Glomerular endothelial cell (primary cell): ENCODE results near the gene PKP3. TPM values are rescaled to one million over a fixed set of nuclear protein-coding genes. Genes with fewer than 3 reads are reported as not detected.
"Not testable (repeated sequence)": the region's sequence is repeated elsewhere in the genome, so short reads cannot be mapped to it uniquely, and the experiment has no call there.

Source experiments
- DNase-seq: peaks from one replicate; pipeline ENCODE4 v3.0.0-alpha.2; 2011; ENCODE audit warnings: low read depth, low spot score; ENCODE audit errors: extremely low read depth
- total RNA-seq: library from RNA; depleted of rRNA; stranded (reverse); fragments of >200 nt; gene quantifications from 2 replicates; pipeline ENCODE4 v1.2.3, GENCODE V29; 2015

The PKP3 gene
- total RNA-seq, 1 donor from 2014 or later, result 0.41 TPM

DNA sequence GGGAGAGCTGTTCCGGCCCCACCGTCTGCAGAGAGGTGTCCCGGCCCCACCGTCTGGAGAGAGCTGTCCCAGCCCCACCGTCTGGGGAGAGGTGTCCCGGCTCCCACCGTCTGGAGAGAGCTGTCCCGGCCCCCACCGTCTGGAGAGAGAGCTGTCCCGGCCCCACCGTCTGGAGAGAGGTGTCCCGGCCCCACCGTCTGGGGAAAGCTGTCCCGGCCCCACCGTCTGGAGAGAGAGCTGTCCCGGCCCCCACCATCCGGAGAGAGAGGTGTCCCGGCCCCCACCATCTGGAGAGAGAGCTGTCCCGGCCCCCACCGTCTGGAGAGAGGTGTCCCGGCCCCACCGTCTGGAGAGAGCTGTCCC is 30.6 kb upstream of the PKP3 start:
- not testable (repeated sequence) for DNase-seq

DNA sequence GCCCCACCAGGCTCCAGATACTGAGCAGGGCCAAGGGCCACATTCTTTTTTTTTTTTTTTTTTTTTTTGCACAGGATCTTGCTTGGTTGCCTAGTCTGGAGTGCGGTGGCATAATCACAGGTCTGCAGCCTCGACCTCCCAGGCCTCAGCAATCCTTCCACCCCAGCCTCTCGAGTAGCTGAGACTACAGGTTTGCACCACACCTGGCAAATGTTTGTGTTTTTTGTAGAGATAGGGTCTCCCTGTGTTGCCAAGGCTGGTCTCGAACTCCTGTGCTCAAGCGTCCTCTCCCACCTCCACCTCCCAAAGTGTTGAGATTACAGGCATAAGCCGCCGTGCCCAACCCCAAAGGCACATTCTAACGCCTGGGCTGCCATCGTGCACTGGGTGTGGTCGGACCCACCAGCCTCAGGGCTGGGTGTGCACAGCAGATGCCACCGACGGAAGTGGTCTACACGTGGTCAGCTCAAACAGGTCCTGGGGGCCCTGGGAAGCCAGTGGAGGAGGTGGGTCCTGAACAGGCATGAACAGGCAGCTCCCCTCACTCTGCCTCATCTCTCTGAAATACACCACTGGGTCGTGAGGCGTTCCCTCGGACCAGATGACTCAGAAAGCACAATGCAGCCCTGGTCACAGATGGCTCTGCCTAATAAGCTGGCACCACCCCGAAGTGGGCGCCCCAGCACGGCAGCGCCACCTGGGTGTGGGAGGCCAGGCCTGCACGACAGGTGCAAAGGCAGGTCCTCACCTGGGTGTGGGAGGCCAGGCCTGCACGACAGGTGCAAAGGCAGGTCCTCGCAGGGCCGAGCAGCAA is 29.9 kb upstream of the PKP3 start:
- DNase-seq, result no peak

DNA sequence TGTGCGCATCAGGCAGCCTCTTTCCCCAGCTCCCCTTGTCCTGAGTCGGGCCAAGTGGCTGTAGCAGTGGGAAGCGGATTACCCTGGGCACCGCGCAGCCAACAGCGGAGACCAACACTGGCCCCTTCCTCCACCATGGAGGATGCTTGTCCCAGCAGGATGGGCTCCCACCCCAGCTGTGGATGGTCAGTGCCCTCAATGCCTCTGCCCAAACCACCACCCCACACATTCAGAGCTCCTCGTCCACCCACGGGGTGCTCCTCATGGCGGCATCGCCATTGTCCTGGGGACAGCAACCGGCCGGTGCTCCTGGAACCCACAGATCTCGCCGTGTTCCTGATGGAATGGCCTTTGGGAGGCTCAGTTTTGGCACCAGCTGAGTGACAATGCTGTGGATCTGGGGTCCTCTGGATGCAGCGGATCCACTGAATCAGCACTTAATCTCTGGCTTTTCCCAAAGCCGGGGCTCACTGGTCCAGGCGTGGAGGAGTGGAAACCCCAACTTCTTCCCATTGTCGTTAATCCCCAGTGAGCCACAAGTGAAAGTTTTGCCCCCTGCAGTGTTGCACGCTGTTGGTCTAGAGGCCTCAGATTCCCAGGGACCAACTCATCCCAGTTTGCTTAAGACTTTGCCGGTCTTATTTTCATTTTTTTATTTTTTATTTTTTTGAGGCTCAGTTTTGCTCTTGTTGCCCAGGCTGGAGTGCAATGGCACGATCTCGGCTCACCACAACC is 28.9 kb upstream of the PKP3 start:
- no peak for DNase-seq

DNA sequence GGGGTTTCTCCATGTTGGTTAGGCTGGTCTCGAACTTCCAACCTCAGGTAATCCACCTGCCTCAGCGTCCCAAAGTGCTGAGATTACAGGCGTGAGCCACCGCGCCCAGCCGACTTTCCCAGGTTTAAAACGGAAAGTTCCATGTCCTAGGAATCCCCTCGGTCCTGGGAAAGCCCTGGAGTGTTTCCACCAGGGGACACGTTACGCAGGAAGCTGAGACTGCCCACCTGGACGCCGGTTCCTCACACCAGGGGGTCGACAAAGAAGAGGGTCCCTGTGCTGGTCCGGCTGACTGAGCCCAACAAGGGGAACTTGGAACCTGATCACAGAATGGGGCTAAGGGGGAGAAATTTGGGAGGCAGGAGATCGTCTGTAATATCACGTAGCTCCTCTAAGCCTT is 28.2 kb upstream of the PKP3 start:
- DNase-seq, result no peak

DNA sequence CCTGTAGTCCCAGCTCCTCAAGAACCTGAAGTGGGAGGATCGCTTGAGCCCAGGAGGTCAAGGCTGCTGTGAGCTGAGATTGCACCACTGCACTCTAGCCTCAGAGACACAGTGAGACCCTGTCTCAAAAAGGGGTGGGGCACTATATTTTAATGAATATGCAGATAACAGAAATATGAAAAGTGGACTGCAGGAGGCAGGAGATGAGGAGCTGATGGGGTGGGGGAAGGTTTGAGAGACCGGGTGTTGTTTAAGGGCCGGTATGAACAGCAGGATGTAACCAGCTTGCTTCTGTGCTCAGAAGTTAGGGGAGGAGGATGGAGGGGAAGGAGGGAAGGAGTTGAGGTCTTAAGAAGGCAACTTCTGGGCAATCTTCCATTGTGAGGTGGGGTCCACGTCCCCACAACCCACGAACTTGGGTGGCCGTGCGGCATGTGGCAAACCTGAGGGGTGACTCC is 26.0 kb upstream of the PKP3 start:
- DNase-seq, result no peak

DNA sequence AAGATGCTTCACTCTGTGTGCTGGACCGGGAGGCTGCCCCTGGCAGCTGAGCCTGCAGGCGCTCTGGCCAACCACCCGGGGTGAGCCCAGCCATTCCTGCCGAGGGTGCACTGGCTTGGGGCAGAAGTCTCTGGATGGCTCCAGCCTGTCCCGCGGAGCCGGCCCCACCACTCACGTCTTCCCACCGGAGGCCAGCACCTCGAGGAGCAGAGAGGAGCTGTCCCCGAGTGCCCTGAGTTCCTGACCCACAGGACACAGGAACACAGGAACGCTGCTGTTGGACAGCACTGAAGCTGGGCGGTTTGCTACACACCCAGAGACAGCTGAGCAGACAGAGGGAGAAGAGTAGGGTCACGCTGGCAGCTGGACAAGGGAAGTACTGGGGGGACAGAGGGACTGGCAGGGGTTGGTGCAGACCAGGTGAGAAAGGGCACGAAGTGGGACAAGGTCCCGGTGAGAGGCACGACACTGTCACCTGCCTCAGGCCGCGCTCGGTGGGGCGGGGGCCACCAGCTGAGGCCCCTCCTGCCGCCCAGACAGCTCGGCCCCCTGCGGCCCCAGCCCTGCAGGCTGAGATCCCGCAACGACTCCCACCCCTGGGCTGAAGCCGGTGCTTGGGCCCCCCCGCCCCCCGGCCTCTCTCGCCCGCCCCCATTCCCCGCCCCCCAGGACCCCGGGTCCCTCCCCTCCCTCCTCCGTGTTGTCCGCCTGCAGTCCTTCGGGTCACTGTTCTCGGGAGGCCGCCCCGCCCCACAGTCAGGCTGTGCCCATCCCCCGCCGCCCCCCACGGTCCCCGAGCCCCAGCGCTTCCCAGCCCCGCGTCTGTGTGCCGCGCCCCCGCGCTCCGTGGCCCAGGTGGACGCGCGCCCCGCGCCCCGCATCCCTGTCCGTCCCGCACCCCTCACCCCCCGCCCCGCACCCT is 25.3 kb upstream of the PKP3 start:
- DNase-seq, result no peak

DNA sequence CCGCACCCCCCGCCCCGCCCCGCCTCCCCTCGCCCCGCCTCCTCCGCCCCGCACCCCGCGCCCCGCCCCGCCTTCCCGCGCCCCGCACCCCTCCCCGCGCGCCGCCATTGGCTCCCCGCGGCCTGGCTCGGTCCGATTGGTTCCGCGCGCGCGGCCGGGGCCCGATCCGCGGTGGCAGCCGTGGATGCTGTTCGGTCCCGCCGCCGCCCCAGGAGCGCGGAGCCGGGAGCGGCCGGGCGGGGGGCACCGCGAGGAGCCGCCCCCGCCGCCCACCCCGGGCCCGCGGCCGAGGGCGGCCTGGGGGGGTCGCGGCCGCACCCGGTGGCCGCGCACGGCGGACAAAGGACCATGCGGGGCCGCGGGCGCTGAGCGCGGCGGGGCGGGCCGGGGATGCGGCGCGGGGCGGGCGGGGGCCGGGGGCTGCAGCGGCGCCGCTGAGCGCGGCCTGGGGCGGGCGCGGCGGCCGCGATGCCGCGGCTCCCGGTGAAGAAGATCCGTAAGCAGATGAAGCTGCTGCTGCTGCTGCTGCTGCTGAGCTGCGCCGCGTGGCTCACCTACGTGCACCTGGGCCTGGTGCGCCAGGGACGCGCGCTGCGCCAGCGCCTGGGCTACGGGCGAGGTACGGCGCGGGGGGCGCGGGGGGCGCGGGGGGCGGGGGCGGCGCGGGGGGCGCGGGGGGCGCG is 24.5 kb upstream of the PKP3 start, which contains the start of gene B4GALNT4:
B4GALNT4 (plus strand) TSS at position 164 of the 683 bp plus-strand sequence; CDS start at position 469, 305 bp downstream.
- DNase-seq, result no peak

DNA sequence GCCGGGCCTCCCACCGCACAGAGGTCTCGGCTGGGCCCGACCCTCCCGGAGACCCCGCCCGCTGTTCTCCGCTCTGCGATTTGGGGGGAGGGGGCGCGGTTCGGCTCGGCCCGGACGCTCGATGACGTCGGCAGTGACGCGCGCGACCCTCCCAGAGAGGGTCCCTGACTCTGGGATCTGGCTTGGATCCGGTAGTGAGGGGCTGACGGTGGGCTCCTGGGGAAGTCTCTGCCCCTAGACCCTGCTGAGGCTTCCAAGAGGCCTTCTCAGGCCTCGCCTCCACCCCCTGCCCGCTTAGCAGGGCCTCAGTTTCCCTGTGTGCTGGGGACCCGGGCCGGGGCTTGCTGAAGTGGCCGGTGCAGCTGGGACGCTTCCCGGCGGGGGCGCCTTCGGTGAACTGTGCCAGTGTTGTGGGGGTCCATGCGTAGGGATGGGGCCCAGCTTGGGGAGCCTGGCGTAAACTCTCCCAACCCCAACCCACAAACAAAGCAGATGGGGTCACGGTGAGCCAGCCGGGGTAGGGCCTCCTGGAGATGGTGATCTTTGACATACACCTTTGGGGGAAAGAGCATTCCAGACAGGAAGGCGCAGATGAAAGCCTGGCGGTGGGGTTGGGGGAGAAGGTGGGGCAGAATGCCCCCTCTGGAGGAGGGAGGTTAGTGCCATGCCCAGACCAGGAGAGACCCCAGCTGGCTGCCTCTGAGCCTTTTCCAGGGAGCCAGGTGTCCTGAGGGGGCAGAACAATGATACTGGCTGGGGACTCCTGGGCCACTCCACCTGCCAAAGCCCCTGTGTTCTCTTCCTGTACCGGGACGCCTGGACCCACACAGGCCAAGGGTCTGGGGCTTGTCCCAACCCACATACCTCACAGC is 23.7 kb upstream of the PKP3 start:
- no peak for DNase-seq

DNA sequence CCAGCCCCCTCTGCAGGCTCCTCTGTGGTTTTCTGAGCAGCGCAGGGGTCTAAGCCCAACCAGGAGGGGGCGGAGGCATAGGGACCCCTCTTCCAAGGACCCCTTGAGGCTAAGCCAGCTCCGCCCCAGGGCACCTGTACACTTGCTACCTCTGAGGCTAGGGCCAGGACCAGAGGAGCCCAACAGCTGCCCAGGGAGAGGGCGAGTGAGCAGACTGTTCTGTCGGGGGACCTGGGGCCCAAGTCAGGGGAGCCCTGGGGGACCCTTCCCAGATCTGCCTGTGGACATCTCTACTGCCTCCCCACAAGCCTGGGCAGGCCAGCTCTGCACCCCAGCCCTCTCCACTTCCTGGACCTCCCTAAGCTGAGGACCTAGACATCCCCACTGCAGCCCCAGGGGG is 23.0 kb upstream of the PKP3 start:
- no peak for DNase-seq

DNA sequence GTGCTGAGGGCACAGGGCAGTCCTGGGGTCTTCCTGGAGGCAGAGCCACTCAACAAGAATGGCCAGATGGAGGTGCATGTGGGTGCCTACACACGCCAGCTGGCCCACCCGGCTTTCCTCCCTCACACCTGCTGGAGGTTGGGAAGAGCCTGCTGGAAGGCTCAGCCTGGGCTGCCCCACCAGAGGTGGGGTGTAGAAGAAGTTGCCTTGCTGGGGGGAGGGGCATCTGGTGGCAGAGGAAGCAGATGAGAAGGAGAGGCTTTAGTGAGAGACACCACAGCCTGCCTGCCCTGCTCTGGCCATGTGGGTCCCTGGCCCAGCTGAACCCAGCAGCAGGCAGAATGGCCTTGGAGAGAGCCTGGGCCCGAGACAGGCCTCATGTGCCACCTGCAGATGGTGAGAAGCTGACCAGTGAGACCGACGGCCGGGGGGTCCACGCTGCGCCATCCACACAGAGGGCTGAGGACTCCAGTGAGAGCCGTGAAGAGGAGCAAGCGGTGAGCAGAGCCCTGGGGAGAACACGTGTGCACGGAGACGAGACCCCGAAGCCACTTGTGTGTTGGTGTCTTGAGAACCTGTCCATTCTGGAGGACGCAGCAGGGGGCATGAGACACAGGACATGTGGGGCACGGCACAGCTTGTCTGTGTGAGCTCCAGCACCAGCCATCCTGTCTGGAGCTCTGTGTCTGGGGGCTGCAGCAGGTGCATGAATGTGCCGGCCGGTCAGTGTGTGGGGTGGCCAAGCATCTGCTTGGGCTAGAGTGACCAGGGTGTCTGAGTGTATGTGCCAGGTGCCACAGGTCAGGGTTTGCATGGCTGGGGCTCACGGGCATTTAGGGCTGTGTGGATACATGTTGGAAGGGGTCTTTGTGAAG is 22.1 kb upstream of the PKP3 start:
- DNase-seq, result no peak

DNA sequence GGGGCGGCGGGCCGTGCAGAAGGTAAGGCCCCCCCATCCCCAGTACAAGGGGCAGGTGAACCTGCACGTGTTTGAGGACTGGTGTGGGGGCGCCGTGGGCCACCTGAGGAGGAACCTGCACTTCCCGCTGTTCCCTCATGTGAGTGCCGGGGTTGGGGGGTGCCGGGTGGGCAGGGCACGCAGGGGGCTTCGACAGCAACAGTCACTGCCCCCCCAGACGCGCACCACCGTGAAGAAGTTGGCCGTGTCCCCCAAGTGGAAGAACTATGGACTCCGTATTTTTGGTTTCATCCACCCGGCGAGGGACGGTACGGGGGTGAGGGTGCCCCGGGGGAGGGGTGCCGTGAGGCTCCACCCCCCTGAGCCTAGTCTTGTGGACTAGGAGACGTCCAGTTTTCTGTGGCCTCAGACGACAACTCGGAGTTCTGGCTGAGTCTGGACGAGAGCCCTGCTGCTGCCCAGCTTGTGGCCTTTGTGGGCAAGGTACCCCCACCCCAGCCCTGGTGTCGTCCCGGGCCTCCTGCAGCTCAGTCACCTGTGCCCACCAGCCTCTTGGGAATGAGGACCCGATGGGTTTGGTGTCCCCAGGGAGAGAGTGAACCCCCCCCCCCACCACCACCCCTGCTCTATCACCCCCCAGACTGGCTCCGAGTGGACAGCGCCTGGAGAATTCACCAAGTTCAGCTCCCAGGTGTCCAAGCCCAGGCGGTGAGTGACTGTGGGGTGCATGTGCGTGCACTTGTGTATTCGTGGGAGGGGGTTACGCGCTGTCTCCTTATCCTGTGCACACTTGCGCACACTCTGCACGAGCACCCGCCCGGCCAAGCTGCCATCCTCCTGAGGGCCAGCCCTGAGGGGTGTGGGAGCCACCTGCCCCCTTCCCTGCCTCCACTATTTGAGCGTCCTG is 20.9 kb upstream of the PKP3 start:
- DNase-seq, result no peak

DNA sequence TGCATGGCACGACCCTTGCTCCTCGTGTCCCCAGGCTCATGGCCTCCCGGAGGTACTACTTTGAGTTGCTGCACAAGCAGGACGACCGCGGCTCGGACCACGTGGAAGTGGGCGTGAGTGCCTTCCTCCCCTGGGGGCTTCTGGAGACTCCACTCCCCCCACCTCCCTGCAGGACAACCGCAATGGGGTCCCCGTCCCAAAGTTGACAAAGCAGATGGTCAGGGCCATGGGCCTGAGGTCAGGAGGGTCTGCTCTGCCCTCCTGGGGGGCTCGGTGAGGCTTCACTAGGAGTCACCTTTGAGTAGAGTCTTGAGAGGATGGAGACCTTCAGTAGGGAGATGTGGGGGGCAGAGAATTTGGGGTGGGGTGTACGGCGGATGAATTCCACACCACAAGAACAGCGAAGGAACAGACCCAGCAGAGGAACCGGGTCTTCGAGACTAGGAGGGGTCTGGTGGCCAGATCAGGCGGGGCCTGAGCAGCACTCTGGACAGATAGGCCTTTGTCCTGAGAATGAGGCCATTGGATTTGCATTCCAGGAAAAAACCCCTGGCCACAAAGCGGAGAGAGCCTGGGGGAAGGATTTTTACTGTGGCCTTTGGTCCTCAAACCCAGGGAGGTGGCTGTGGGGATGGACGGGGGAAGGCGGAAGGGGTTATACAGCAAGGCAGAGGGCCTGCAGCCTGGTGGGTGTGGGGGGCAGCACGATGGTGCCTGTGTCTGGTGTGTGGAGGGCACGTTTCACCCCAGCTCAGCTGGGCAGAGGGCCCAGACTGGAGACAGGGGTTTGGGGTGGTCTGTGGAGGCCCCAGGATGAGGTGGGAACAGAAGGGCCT is 20.1 kb upstream of the PKP3 start:
- DNase-seq, result no peak

DNA sequence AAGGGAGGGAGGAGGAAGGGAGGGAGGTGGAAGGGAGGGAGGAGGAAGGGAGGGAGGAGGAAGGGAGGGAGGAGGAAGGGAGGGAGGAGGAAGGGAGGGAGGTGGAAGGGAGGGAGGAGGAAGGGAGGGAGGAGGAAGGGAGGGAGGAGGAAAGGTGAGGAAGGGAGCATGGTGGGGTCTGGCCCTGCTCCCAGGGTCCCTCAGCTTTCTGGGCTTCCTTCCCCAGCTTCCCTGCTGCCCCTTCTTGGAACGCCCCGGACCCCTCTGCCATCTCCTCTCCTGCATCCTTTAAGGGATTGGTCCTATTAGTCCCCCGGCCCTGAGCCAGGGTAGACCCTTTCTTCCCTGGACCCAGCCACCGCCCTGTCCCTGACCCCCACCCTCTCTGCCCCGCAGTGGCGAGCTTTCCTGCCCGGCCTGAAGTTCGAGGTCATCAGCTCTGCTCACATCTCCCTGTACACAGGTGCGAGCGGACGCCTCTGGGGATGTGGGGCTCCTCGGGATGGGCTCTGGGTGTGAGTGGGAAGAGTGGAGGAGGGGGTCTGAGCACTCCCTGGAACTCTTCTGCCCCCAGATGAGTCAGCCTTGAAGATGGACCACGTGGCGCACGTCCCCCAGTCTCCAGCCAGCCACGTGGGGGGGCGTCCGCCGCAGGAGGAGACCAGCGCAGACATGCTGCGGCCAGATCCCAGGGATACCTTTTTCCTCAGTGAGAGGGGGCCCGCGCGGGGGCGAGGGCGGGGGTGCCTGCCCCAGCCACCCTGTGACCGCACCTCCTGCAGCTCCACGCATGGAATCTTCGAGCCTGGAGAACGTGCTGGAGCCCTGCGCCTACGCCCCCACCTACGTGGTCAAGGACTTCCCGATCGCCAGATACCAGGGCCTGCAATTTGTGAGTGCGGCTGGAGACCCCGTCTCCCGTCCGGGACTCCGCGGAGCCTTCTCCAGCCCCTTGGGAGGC is 18.7 kb upstream of the PKP3 start:
- no peak for DNase-seq

DNA sequence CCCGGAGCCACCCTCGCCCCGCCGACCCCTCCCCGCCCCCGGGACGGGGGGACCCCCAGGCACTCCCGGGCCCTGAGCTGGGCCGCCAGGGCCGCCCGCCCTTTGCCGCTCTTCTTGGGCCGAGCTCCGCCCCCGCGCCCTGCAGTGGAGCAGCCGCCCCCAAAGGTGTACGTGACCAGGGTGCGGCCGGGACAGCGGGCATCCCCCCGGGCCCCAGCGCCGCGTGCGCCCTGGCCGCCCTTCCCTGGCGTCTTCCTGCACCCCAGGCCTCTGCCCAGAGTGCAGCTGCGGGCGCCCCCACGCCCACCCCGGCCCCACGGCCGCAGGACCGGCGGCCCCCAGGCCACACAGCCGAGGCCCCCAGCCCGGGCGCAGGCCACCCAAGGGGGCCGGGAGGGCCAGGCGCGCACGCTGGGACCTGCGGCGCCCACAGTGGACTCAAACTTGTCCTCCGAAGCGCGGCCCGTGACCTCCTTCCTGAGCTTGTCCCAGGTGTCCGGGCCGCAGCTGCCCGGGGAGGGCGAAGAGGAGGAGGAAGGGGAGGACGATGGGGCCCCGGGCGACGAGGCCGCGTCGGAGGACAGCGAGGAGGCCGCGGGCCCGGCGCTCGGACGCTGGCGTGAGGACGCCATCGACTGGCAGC is 17.4 kb upstream of the PKP3 start:
- no peak for DNase-seq
